ENCODE data around the gene HEMK1. TPM values are rescaled to one million over a fixed set of nuclear protein-coding genes. Genes with fewer than 3 reads are reported as not detected.

Gene HEMK1
- total RNA-seq, 1 experiment from 2014 or later: 20.9 TPM

- H3K4me1 Mint-ChIP-seq: peaks cover 38% of the 10 kb centered on the region
- peak; percentile 93 for ATAC-seq
- CTCF ChIA-PET: interaction anchor here (0.8 to 8.6 kb wide), 16 partner anchors 9 to 744 kb away, joined by 3 to 110 read pairs (median 3); partner anchors contain the start of genes C3orf18, CISH and MAPKAPK3
- H3K4me3 Mint-ChIP-seq: no peak overlapping the region
- no peak for TF ChIP-seq GRHL2 (CRISPR knock-in tag; IDR thresholded peaks at IDR 0.05; ENCODE audit: insufficient replicate concordance, severe bottlenecking)
- peak; percentile 84; the same call in 1 of the 2 replicates for TF ChIP-seq ZNF263 (CRISPR knock-in tag; IDR thresholded peaks at IDR 0.05; ENCODE audit: low read depth)
- H3K9me3 Mint-ChIP-seq: no peaks in the 10 kb centered on the region
- DNase-seq (ENCODE audit: low spot score): peak; percentile 66
- no peak overlapping the region for H3K27ac Mint-ChIP-seq
- POLR2A ChIA-PET: interaction anchor here (0.6 to 1.6 kb wide), 3 partner anchors 9 to 59 kb away, joined by 3 to 5 read pairs (median 4); no protein-coding TSS in a partner anchor
- H3K27me3 Mint-ChIP-seq (ENCODE audit: low read depth): no peaks in the 10 kb centered on the region
- peaks cover 3% of the 10 kb centered on the region; the same call in 1 of the 2 replicates for H3K36me3 Mint-ChIP-seq
These were observed 58.2 kb downstream of the HEMK1 start for GRCh38 chr3:50627407-50628051.

- Mint-ChIP-seq H3K9me3 (no peaks in the 10 kb centered on the region), H3K36me3 (peaks cover 3% of the 10 kb centered on the region; the same call in 1 of the 2 replicates), H3K27ac (no peak overlapping the region), H3K4me1 (peaks cover 33% of the 10 kb centered on the region), H3K4me3 (no peak overlapping the region), H3K27me3 (ENCODE audit: low read depth) (no peaks in the 10 kb centered on the region)
- TF ChIP-seq ERG (CRISPR knock-in tag; IDR thresholded peaks at IDR 0.05) (no peak), PREB (CRISPR knock-in tag; IDR thresholded peaks at IDR 0.05; ENCODE audit: borderline replicate concordance) (no peak), MXD4 (CRISPR knock-in tag; IDR thresholded peaks at IDR 0.05; ENCODE audit: borderline replicate concordance) (no peak), FOXP4 (CRISPR knock-in tag; IDR thresholded peaks at IDR 0.05) (no peak), ZBTB43 (CRISPR knock-in tag; IDR thresholded peaks at IDR 0.05) (no peak), IRF1 (CRISPR knock-in tag; IDR thresholded peaks at IDR 0.05) (no peak), ELF4 (CRISPR knock-in tag; IDR thresholded peaks at IDR 0.05; ENCODE audit: low read depth) (no peak)
- DNase-seq (ENCODE audit: low spot score) (no peak), ATAC-seq (no peak)
- CTCF ChIA-PET: interaction anchor here (0.6 to 8.6 kb wide), 10 partner anchors 8 to 1062 kb away, joined by 3 to 110 read pairs (median 4); partner anchors contain the start of genes CISH and MAPKAPK3
- POLR2A ChIA-PET: interaction anchor here (1.0 to 1.6 kb wide), 3 partner anchors 8 to 26 kb away, joined by 3 to 4 read pairs (median 3); no protein-coding TSS in a partner anchor
These were observed 59.3 kb downstream of the HEMK1 start for GRCh38 chr3:50628601-50629000.

GRCh38 chr3:50630394-50630793 is 61.1 kb downstream of the HEMK1 start:
- DNase-seq (ENCODE audit: low spot score) (no peak), ATAC-seq (no peak)
- H3K27me3 Mint-ChIP-seq (ENCODE audit: low read depth): no peaks in the 10 kb centered on the region
- peaks cover 20% of the 10 kb centered on the region for H3K4me1 Mint-ChIP-seq
- H3K9me3 Mint-ChIP-seq: no peaks in the 10 kb centered on the region
- CTCF ChIA-PET: interaction anchor here (0.6 to 8.6 kb wide), 4 partner anchors 14 to 283 kb away, joined by 3 to 110 read pairs (median 6); partner anchors contain the start of genes CISH and MAPKAPK3
- no peak overlapping the region for H3K27ac Mint-ChIP-seq
- no peak overlapping the region for H3K4me3 Mint-ChIP-seq
- POLR2A ChIA-PET: interaction anchor here (1.2 kb wide), 1 partner anchor 23 kb away, joined by 3 read pairs; no protein-coding TSS in a partner anchor
- no peaks in the 10 kb centered on the region for H3K36me3 Mint-ChIP-seq
- TF ChIP-seq ESRRA (CRISPR knock-in tag; IDR thresholded peaks at IDR 0.05; ENCODE audit: borderline replicate concordance): no peak
- TF ChIP-seq NR1H2 (CRISPR knock-in tag; IDR thresholded peaks at IDR 0.05): no peak
- no peak for TF ChIP-seq NR2C2 (CRISPR knock-in tag; IDR thresholded peaks at IDR 0.05)
- no peak for TF ChIP-seq TCF7 (CRISPR knock-in tag; IDR thresholded peaks at IDR 0.05; ENCODE audit: low read depth)
- TF ChIP-seq ZNF232 (CRISPR knock-in tag; IDR thresholded peaks at IDR 0.05): no peak
- no peak for TF ChIP-seq ATF1 (CRISPR knock-in tag; IDR thresholded peaks at IDR 0.05)
- no peak for TF ChIP-seq USF1 (CRISPR knock-in tag; IDR thresholded peaks at IDR 0.05)
- no peak for TF ChIP-seq NR3C1 (CRISPR knock-in tag; conservative IDR thresholded peaks at IDR 0.05; ENCODE audit: low read depth)
- no peak for TF ChIP-seq OVOL2 (CRISPR knock-in tag; IDR thresholded peaks at IDR 0.05; ENCODE audit: borderline replicate concordance)
- TF ChIP-seq GRHL2 (CRISPR knock-in tag; IDR thresholded peaks at IDR 0.05; ENCODE audit: insufficient replicate concordance, severe bottlenecking): no peak
- TF ChIP-seq MAX (CRISPR knock-in tag; IDR thresholded peaks at IDR 0.05): no peak
